SK-N-SH (cell line): ENCODE results near the gene LPCAT1. TPM values are rescaled to one million over a fixed set of nuclear protein-coding genes. Genes with fewer than 3 reads are reported as not detected.

ENCODE experiments used
- CTCF ChIA-PET: fragments of 300-600, 350-600 bp; formaldehyde crosslinking; extraction: SDS; loops from one replicate; lab custom pipeline; 2021; lab: Yijun Ruan, JAX
- POLR2A ChIA-PET: fragments of 350-600 bp; sonication (Branson Sonifier 250); formaldehyde crosslinking; extraction: SDS; loops from one replicate; lab custom pipeline; 2020; ENCODE audit warnings: antibody characterized with exemption, inconsistent platforms; lab: Yijun Ruan, JAX
- DNase-seq: peaks from one replicate; pipeline ENCODE4 v3.0.0; 2012
- H2AFZ ChIP-seq: fragments of 200-600 bp; sonication (generic); 2 replicates; pipeline ENCODE4 v1.8.1; 2016; ENCODE audit warnings: antibody characterized with exemption, mild to moderate bottlenecking, low read depth
- H3F3A ChIP-seq: fragments of 200-600 bp; sonication (generic); replicated peaks from 2 replicates; pipeline ENCODE3; 2016; ENCODE audit warnings: antibody characterized with exemption, mild to moderate bottlenecking; ENCODE audit not compliant: insufficient read depth
- H3K27ac ChIP-seq, 2 experiments: fragments of 200-500 bp in 1 of 2; fragments of 200-600 bp in 1 of 2; sonication (Bioruptor generic) in 1 of 2; sonication (generic), shearing (Covaris generic) in 1 of 2; 2 replicates each; pipeline versions ENCODE4 v1.5.1 to v1.6.1; 2014 to 2016; ENCODE audit warnings: low read depth in 2 of 2, inconsistent platforms in 1 of 2, low read length in 1 of 2, mild to moderate bottlenecking in 1 of 2, mixed read lengths in 1 of 2
- H3K27me3 ChIP-seq: fragments of 200-600 bp; sonication (generic), shearing (Covaris generic); 2 replicates; pipeline ENCODE4 v1.6.1; 2016; ENCODE audit warnings: mixed run types; ENCODE audit not compliant: insufficient read depth
- H3K36me3 ChIP-seq, 2 experiments: fragments of 200-500 bp in 1 of 2; fragments of 200-600 bp in 1 of 2; sonication (Bioruptor generic) in 1 of 2; sonication (generic) in 1 of 2; replicated peaks in 1 of 2; 2 replicates each; pipeline versions ENCODE3 to v1.5.1; 2014 to 2016; ENCODE audit warnings: low read length in 1 of 2, mild to moderate bottlenecking in 1 of 2; ENCODE audit not compliant: insufficient read depth in 2 of 2, control insufficient read depth in 1 of 2
- H3K4me1 ChIP-seq, 2 experiments: fragments of 200-500 bp in 1 of 2; fragments of 200-600 bp in 1 of 2; sonication (Bioruptor generic) in 1 of 2; sonication (generic), shearing (Covaris generic) in 1 of 2; 2 replicates each; pipeline versions ENCODE4 v1.5.1 to v1.6.1; 2014 to 2016; ENCODE audit warnings: low read depth in 1 of 2, low read length in 1 of 2, mixed run types in 1 of 2; ENCODE audit not compliant: insufficient read depth in 2 of 2, control insufficient read depth in 1 of 2
- H3K4me2 ChIP-seq: fragments of 200-600 bp; sonication (generic), shearing (Covaris generic); 2 replicates; pipeline ENCODE4 v1.6.1; 2017; ENCODE audit warnings: mixed run types
- H3K4me3 ChIP-seq, 2 experiments: fragments of 200-500 bp in 1 of 2; fragments of 200-600 bp in 1 of 2; sonication (Bioruptor generic) in 1 of 2; sonication (generic), shearing (Covaris generic) in 1 of 2; 2 replicates each; pipeline versions ENCODE4 v1.5.1 to v1.8.1; 2014 to 2016; ENCODE audit warnings: low read depth in 2 of 2, inconsistent platforms in 1 of 2, low read length in 1 of 2, mild to moderate bottlenecking in 1 of 2, mixed read lengths in 1 of 2, moderate library complexity in 1 of 2
- H3K79me2 ChIP-seq: fragments of 200-600 bp; sonication (generic); 2 replicates; pipeline ENCODE4 v1.8.1; 2017; ENCODE audit warnings: mild to moderate bottlenecking; ENCODE audit not compliant: insufficient read depth
- H3K9ac ChIP-seq: fragments of 200-600 bp; sonication (generic); 2 replicates; pipeline ENCODE4 v1.6.1; 2017; ENCODE audit warnings: mixed run types
- H3K9me2 ChIP-seq: fragments of 200-600 bp; sonication (generic); 2 replicates; pipeline ENCODE4 v1.6.1; 2017; ENCODE audit warnings: mixed run types
- H3K9me3 ChIP-seq: fragments of 200-600 bp; sonication (generic); 2 replicates; pipeline ENCODE4 v1.6.1; 2017; ENCODE audit warnings: mixed run types, mild to moderate bottlenecking, moderate library complexity
- H4K20me1 ChIP-seq: fragments of 200-600 bp; sonication (generic); 2 replicates; pipeline ENCODE4 v1.6.1; 2017; ENCODE audit warnings: mild to moderate bottlenecking, mixed run types; ENCODE audit not compliant: insufficient read depth
- ELF1 ChIP-seq: IDR thresholded peaks from 2 replicates; pipeline ENCODE4 v1.4.0; 2012
- EP300 ChIP-seq, 2 experiments: IDR thresholded peaks; 2 replicates each; pipeline versions ENCODE4 v1.4.0 to v1.6.1; 2012; ENCODE audit warnings: borderline replicate concordance in 1 of 2, low read depth in 1 of 2, low read length in 1 of 2
- FOXJ3 ChIP-seq: sonication (generic); formaldehyde crosslinking; IDR thresholded peaks from 2 replicates; pipeline ENCODE4 v1.5.1; 2020; ENCODE audit warnings: mild to moderate bottlenecking, missing genetic modification reagents
- GABPA ChIP-seq: IDR thresholded peaks from 2 replicates; pipeline ENCODE4 v1.4.0; 2012; ENCODE audit warnings: low read depth, mild to moderate bottlenecking
- GATA2 ChIP-seq: sonication (generic); formaldehyde crosslinking; IDR thresholded peaks from 2 replicates; pipeline ENCODE4 v1.5.0; 2020; ENCODE audit warnings: mild to moderate bottlenecking, missing genetic modification reagents
- MEF2A ChIP-seq: IDR thresholded peaks from 2 replicates; pipeline ENCODE4 v1.4.0; 2012; ENCODE audit warnings: low read depth, borderline replicate concordance
- NFIC ChIP-seq: IDR thresholded peaks from 2 replicates; pipeline ENCODE4 v1.4.0; 2012; ENCODE audit warnings: borderline replicate concordance
- PBX3 ChIP-seq: IDR thresholded peaks from 2 replicates; pipeline ENCODE4; 2012
- RAD21 ChIP-seq: IDR thresholded peaks from 2 replicates; pipeline ENCODE4 v1.6.1; 2012; ENCODE audit warnings: mild to moderate bottlenecking, low read length
- RCOR1 ChIP-seq: fragments of 150-350 bp; IDR thresholded peaks from 2 replicates; pipeline ENCODE4 v1.6.1; 2017; ENCODE audit warnings: antibody characterized with exemption, low read length
- RFX5 ChIP-seq: IDR thresholded peaks from 2 replicates; pipeline ENCODE4 v1.6.1; 2012; ENCODE audit warnings: mild to moderate bottlenecking, improper control_type of control experiment, low read length
- RXRA ChIP-seq: IDR thresholded peaks from 2 replicates; pipeline ENCODE4 v1.4.0; 2012; ENCODE audit warnings: low read depth, mild to moderate bottlenecking, borderline replicate concordance
- TAF1 ChIP-seq: IDR thresholded peaks from 2 replicates; pipeline ENCODE4 v1.6.1; 2012; ENCODE audit warnings: low read depth, mild to moderate bottlenecking, low read length, moderate library complexity, borderline replicate concordance
- ZBTB33 ChIP-seq: IDR thresholded peaks from 2 replicates; pipeline ENCODE4 v1.4.0; 2012; ENCODE audit warnings: low read depth, borderline replicate concordance
- WGBS: methylation state at CpG from one replicate; pipeline ENCODE4 v1.1.6; 2017; ENCODE audit warnings: low lambda C conversion rate; 5-methylcytosine and 5-hydroxymethylcytosine counted together
- polyA plus RNA-seq, 3 experiments: library from polyadenylated mRNA; depleted of rRNA; stranded (reverse); fragments of >200 nt; gene quantifications; 2 replicates each; pipeline ENCODE4 v1.2.3, GENCODE V29; 2012
- TF ChIP-seq, protein P1 (sequence below): IDR thresholded peaks from 2 replicates; pipeline ENCODE4 v1.4.0; 2012; ENCODE audit warnings: low read depth
- TF ChIP-seq, protein P2 (sequence below): fragments of 200-600 bp; sonication (generic); IDR thresholded peaks from 2 replicates; pipeline ENCODE4 v1.6.1; 2017; ENCODE audit warnings: antibody characterized with exemption, mild to moderate bottlenecking, moderate library complexity

LPCAT1 gene
- polyA plus RNA-seq, 1 of the 3 experiments (the other 2 are of a cell fraction), result 42.3 TPM

DNA sequence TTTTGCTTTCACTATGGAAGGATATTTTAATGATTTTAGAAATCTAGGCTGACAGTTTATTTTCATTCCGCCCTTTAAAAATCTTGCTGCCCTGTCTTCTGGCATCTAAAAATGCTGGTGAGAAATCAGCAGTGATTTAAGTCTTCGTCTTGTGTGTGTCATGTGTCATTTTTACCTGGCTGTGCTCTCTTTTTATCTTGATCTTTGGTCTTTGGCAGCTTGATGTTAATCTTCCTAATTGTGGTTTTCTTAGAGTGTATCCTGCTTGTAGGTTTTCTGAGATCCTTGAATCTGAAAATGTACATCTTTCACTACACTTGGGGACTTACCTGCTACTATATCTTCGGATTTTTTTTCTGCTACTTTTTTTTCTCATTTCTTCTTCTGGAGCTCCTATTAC, 11.9 kb upstream of the LPCAT1 start:
- Histone ChIP-seq H3F3A (peaks cover 3% of the 10 kb centered on the region), H3K4me1 (no peaks in the 10 kb centered on the region; a peak in 1 of 4 replicates), H4K20me1 (no peaks in the 10 kb centered on the region), H3K4me2 (no peak overlapping the region), H3K9me3 (no peaks in the 10 kb centered on the region), H3K9me2 (no peaks in the 10 kb centered on the region), H3K36me3 (no peaks in the 10 kb centered on the region), H3K9ac (no peak overlapping the region), H3K4me3 (no peak overlapping the region), H2AFZ (no peak overlapping the region), H3K27ac (no peak overlapping the region), H3K27me3 (0 out of 2 replicates have a peak, but pooled peaks cover 8% of the 10 kb centered on the region), H3K79me2 (no peaks in the 10 kb centered on the region)
- no peak for TF ChIP-seq MEF2A
- TF ChIP-seq TAF1, result no peak
- TF ChIP-seq RXRA, result no peak
- DNase-seq, result no peak
- POLR2A ChIA-PET, result no interaction called here
- WGBS, result 72% methylated on average over 3 of the region's 3 CpGs
- CTCF ChIA-PET, result interaction anchor here (1.2 to 1.3 kb wide), 3 partner anchors 12 to 109 kb away, joined by 3 to 5 read pairs (median 3); partner anchors contain the start of gene LPCAT1

DNA sequence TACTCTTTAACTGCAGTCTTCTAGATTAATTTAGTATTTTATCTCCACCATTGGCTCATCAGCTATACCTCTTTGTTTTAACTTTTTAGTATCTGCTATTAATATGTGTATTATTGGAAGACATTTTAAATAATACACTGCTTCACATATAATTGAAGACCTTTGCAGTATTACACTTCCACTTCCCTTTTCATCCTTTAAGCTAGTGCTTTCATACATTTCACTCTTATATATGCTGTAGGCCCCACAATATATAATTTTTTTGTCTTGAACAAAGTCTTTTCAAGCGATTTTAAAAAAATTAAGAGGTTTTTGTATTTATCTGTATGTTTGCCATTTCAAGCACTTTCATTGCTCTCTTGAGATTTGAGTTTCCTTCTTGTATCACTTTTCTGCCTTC, 8.6 kb upstream of the LPCAT1 start:
- POLR2A ChIA-PET, result interaction anchor here (1.0 kb wide), 1 partner anchor 8 kb away, joined by 4 read pairs; the partner anchor contains the start of gene LPCAT1
- no peak overlapping the region for H3K9ac ChIP-seq
- H3K4me1 ChIP-seq, result no peaks in the 10 kb centered on the region; a peak in 1 of 4 replicates
- H3K9me2 ChIP-seq, result no peaks in the 10 kb centered on the region
- no peaks in the 10 kb centered on the region for H3K9me3 ChIP-seq
- no peak overlapping the region for H3K4me3 ChIP-seq
- H4K20me1 ChIP-seq, result no peaks in the 10 kb centered on the region
- H3K79me2 ChIP-seq, result no peaks in the 10 kb centered on the region
- no peaks in the 10 kb centered on the region for H3K36me3 ChIP-seq
- CTCF ChIA-PET, result interaction anchor here (0.8 to 1.6 kb wide), 2 partner anchors 8 to 118 kb away, joined by 3 read pairs; partner anchors contain the start of gene LPCAT1
- peaks cover 8% of the 10 kb centered on the region; the same call in 1 of the 2 replicates for H3K27me3 ChIP-seq
- H3F3A ChIP-seq, result no peaks in the 10 kb centered on the region
- H3K4me2 ChIP-seq, result no peak overlapping the region
- DNase-seq, result no peak
- TF ChIP-seq ELF1 (no peak), RFX5 (no peak), PBX3 (no peak), RAD21 (no peak), GATA2 (no peak), ZBTB33 (no peak), GABPA (no peak), EP300 (IDR thresholded peaks at IDR 0.05; ENCODE audit: borderline replicate concordance in 1 of 2, low read depth in 1 of 2, low read length in 1 of 2) (no peak), NFIC (no peak), RXRA (no peak), RCOR1 (no peak), FOXJ3 (CRISPR knock-in tag) (no peak)
- TF ChIP-seq, protein P1, sequence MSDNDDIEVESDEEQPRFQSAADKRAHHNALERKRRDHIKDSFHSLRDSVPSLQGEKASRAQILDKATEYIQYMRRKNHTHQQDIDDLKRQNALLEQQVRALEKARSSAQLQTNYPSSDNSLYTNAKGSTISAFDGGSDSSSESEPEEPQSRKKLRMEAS, result no peak
- TF ChIP-seq, protein P2, sequence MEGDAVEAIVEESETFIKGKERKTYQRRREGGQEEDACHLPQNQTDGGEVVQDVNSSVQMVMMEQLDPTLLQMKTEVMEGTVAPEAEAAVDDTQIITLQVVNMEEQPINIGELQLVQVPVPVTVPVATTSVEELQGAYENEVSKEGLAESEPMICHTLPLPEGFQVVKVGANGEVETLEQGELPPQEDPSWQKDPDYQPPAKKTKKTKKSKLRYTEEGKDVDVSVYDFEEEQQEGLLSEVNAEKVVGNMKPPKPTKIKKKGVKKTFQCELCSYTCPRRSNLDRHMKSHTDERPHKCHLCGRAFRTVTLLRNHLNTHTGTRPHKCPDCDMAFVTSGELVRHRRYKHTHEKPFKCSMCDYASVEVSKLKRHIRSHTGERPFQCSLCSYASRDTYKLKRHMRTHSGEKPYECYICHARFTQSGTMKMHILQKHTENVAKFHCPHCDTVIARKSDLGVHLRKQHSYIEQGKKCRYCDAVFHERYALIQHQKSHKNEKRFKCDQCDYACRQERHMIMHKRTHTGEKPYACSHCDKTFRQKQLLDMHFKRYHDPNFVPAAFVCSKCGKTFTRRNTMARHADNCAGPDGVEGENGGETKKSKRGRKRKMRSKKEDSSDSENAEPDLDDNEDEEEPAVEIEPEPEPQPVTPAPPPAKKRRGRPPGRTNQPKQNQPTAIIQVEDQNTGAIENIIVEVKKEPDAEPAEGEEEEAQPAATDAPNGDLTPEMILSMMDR, result no peak
- no peak overlapping the region for H2AFZ ChIP-seq
- 7% methylated on average over 1 of the region's 1 CpG for WGBS
- H3K27ac ChIP-seq, result no peak overlapping the region
